OCI-LY7 (cell line): ENCODE results near the gene C5orf24. TPM values are rescaled to one million over a fixed set of nuclear protein-coding genes. Genes with fewer than 3 reads are reported as not detected.

ENCODE experiments used
- BruUV-seq: library from RNA; stranded (reverse); fragments of 400-500 nt; replicated peaks from 2 replicates; lab custom pipeline; 2021; lab: Mats Ljungman, UMichigan
- CTCF ChIA-PET: fragments of 300-600 bp; sonication (Branson Sonifier 250); formaldehyde crosslinking; loops from one replicate; lab custom pipeline; 2022; ENCODE audit warnings: antibody characterized with exemption; ENCODE audit not compliant: unreplicated experiment; lab: Charles Lee
- POLR2A ChIA-PET: fragments of 300-600 bp; sonication (Branson Sonifier 250); formaldehyde crosslinking; loops from one replicate; lab custom pipeline; 2022; ENCODE audit warnings: antibody characterized with exemption; lab: Charles Lee
- DNase-seq: peaks from one replicate; pipeline ENCODE4 v3.0.0-alpha.2; 2015; ENCODE audit warnings: low spot score
- H2AFZ ChIP-seq: fragments of 200-600 bp; sonication (generic), shearing (Covaris generic); 2 replicates; pipeline ENCODE4 v1.6.1; 2014; ENCODE audit warnings: mild to moderate bottlenecking, antibody characterized with exemption, low read length, moderate library complexity
- H3K27ac ChIP-seq: fragments of 200-600 bp; sonication (generic); 2 replicates; pipeline ENCODE4 v1.5.1; 2014; ENCODE audit warnings: mixed run types, low read depth, mild to moderate bottlenecking, moderate library complexity, low read length, inconsistent platforms; ENCODE audit not compliant: poor library complexity, severe bottlenecking
- H3K36me3 ChIP-seq: fragments of 200-600 bp; sonication (generic); 2 replicates; pipeline ENCODE4 v1.6.1; 2014; ENCODE audit warnings: mild to moderate bottlenecking, antibody characterized with exemption, low read length, moderate library complexity, mixed read lengths; ENCODE audit not compliant: insufficient read depth
- H3K4me1 ChIP-seq: fragments of 200-600 bp; sonication (generic); 2 replicates; pipeline ENCODE4 v1.5.1; 2014; ENCODE audit warnings: mild to moderate bottlenecking, low read length; ENCODE audit not compliant: insufficient read depth, poor library complexity, severe bottlenecking
- H3K4me2 ChIP-seq: fragments of 200-600 bp; sonication (generic); 2 replicates; pipeline ENCODE4 v1.6.1; 2014; ENCODE audit warnings: mild to moderate bottlenecking, low read length
- H3K4me3 ChIP-seq: fragments of 200-600 bp; sonication (generic); 2 replicates; pipeline ENCODE4 v1.5.1; 2014; ENCODE audit warnings: mild to moderate bottlenecking, low read depth, low read length; ENCODE audit not compliant: poor library complexity, severe bottlenecking
- H3K79me2 ChIP-seq: fragments of 200-600 bp; sonication (generic); 2 replicates; pipeline ENCODE4 v1.6.1; 2016; ENCODE audit warnings: low read depth, mild to moderate bottlenecking, low read length, moderate library complexity, mixed read lengths; ENCODE audit not compliant: insufficient read depth
- H3K9me2 ChIP-seq: fragments of 200-600 bp; sonication (generic); 2 replicates; pipeline ENCODE4 v1.6.1; 2016; ENCODE audit warnings: mild to moderate bottlenecking, low read length, mixed read lengths; ENCODE audit not compliant: insufficient read depth
- H3K9me3 ChIP-seq: fragments of 200-600 bp; sonication (generic); 2 replicates; pipeline ENCODE4 v1.6.1; 2014; ENCODE audit warnings: mild to moderate bottlenecking, mixed run types, low read length, mixed read lengths
- H4K20me1 ChIP-seq: fragments of 200-600 bp; sonication (generic); 2 replicates; pipeline ENCODE4 v1.6.1; 2014; ENCODE audit warnings: mild to moderate bottlenecking, antibody characterized with exemption, low read length, moderate library complexity, mixed read lengths; ENCODE audit not compliant: insufficient read depth
- CTCF ChIP-seq: fragments of 200-600 bp; sonication (generic); conservative IDR thresholded peaks from 2 replicates; pipeline ENCODE4 v1.5.1; 2014; ENCODE audit warnings: mild to moderate bottlenecking, antibody characterized with exemption, low read length, moderate library complexity, mixed read lengths
- EZH2phosphoT487 ChIP-seq: fragments of 200-600 bp; sonication (generic); IDR thresholded peaks from 2 replicates; pipeline ENCODE4 v1.6.1; 2018; ENCODE audit warnings: low read depth, borderline replicate concordance, mild to moderate bottlenecking, mixed run types, antibody characterized with exemption, low read length, moderate library complexity, mixed read lengths
- intact Hi-C: fragments of 100-400 bp; cut with micrococcal nuclease; formaldehyde crosslinking; loops from one replicate; pipeline ENCODE4 v1.10.0; 2022; ENCODE audit not compliant: unreplicated experiment
- total RNA-seq, 2 experiments: library from RNA; depleted of rRNA in 1 of 2; stranded (reverse); fragments of >200 nt in 1 of 2; shearing (Covaris generic) in 1 of 2; gene quantifications; 2 replicates each; pipeline ENCODE4 v1.2.3, GENCODE V29; 2014 to 2022

The C5orf24 gene
- total RNA-seq, 2 experiments from 2014 or later: 33.8 to 36.7 TPM

DNA sequence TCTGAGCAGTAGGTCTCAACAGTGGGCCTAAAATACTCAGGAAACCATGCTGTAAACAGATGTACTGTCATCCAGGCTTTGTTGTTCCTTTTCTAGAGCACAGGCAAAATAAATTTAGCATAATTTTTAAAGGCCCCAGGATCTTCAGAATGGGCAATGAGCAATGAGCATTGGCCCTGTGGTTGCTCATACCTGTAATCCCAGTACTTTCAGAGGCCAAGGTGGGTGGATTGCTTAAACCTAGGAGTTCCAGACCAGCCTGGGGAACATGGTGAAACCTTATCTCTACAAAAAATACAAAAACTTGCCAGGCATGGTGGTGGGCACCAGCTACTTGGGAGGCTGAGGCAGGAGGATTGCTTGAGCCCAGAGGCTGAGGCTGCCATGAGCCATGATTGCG, 45.7 kb downstream of the C5orf24 start:
- no peaks in the 10 kb centered on the region for H3K9me3 ChIP-seq
- H3K4me2 ChIP-seq: no peak overlapping the region
- CTCF ChIA-PET: no interaction called here
- TF ChIP-seq CTCF (no peak), EZH2phosphoT487 (no peak)
- peaks cover 7% of the 10 kb centered on the region; the same call in 1 of the 2 replicates for H3K79me2 ChIP-seq
- H3K9me2 ChIP-seq: no peaks in the 10 kb centered on the region
- no peak overlapping the region for H3K27ac ChIP-seq
- H3K4me1 ChIP-seq: no peaks in the 10 kb centered on the region
- H3K4me3 ChIP-seq: no peak overlapping the region
- H3K36me3 ChIP-seq: peaks cover 67% of the 10 kb centered on the region
- no peak overlapping the region for H2AFZ ChIP-seq
- POLR2A ChIA-PET: interaction anchor here (0.5 to 1.1 kb wide), 3 partner anchors 10 to 15 kb away, joined by 3 to 5 read pairs (median 4); no protein-coding TSS in a partner anchor
- no peak for DNase-seq
- no TSS peak for BruUV-seq
- H4K20me1 ChIP-seq: 0 out of 2 replicates have a peak, but pooled peaks cover 1% of the 10 kb centered on the region
- intact Hi-C loops: no loop called here

DNA sequence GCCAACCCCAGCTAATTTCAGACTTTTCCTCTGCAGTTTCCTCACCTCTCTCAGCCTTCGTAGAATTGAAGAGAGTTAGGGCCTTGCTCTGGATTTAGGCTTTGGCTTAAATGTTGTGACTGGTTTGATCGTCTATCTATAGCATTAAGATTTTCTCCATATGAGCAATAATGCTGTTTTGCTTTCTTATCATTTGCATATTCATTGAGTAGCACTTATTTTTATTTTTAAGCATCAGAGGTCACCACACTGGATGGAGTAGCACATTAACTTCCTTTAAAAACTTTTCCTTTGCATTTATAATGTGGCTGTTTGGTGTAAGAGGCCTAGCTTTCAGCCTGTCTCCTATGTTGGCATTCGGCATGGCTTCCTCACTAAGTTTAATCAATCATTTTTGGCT, 46.5 kb downstream of the C5orf24 start:
- no peak for DNase-seq
- H3K9me3 ChIP-seq: no peaks in the 10 kb centered on the region
- no peak overlapping the region for H3K4me3 ChIP-seq
- H3K36me3 ChIP-seq: peaks cover 66% of the 10 kb centered on the region
- H3K9me2 ChIP-seq: no peaks in the 10 kb centered on the region
- peaks cover 7% of the 10 kb centered on the region; the same call in 1 of the 2 replicates for H3K79me2 ChIP-seq
- no peak overlapping the region for H3K27ac ChIP-seq
- ChIA-PET POLR2A (interaction anchor here (0.5 to 1.1 kb wide), 5 partner anchors 9 to 16 kb away, joined by 3 to 6 read pairs (median 4); no protein-coding TSS in a partner anchor), CTCF (no interaction called here)
- no peaks in the 10 kb centered on the region for H4K20me1 ChIP-seq
- TF ChIP-seq EZH2phosphoT487 (no peak), CTCF (no peak)
- intact Hi-C loops: no loop called here
- H2AFZ ChIP-seq: no peak overlapping the region
- H3K4me2 ChIP-seq: no peak overlapping the region
- BruUV-seq: no TSS peak
- H3K4me1 ChIP-seq: no peaks in the 10 kb centered on the region

DNA sequence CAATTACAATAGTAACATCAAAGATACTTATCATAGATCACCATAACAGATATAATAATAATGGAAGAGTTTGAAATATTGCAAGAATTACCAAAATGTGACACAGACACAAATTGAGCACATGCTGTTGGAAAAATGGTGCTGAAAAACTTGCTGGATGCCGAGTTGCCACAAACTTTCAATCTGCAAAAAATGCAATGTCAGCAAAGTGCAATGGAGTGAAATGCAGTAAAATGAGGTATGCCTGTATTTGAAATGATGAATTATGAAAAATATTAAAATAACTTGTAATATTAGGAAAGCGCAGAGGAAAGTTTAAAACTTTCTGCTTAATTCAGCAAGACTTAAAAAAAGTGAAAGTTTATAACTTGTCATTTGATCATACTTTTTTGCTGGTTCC, 47.2 kb downstream of the C5orf24 start:
- TF ChIP-seq CTCF (no peak), EZH2phosphoT487 (no peak)
- H3K27ac ChIP-seq: no peak overlapping the region
- intact Hi-C loops: no loop called here
- BruUV-seq: no TSS peak
- no peak overlapping the region for H3K4me3 ChIP-seq
- no peak overlapping the region for H3K4me2 ChIP-seq
- H3K4me1 ChIP-seq: no peaks in the 10 kb centered on the region
- H3K9me2 ChIP-seq: no peaks in the 10 kb centered on the region
- no peak for DNase-seq
- ChIA-PET POLR2A (no interaction called here), CTCF (no interaction called here)
- H4K20me1 ChIP-seq: no peaks in the 10 kb centered on the region
- H3K9me3 ChIP-seq: no peaks in the 10 kb centered on the region
- peaks cover 65% of the 10 kb centered on the region for H3K36me3 ChIP-seq
- peaks cover 7% of the 10 kb centered on the region; the same call in 1 of the 2 replicates for H3K79me2 ChIP-seq
- no peak overlapping the region for H2AFZ ChIP-seq
